ENCODE data around the gene SLC5A7.

DNA sequence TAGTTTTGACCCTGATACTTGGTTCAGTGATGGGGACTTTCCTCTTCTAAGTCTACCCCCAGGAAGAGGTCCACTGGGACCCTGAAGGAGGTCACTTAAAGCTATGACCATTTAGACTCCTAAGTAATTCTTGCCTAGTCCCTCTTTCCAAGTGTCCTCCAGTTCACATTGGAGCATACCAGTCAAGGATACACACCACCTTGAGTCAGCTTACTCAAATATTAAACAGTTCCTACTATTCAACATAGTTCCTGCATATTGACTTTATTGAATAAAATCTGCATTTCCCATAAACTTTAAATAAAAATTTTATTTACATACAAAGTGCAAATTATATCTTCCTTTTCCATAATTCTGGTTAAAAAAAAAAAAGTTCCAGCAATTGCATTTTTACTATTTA is 36.3 kb downstream of the SLC5A7 start:
- TF ChIP-seq, protein P1, sequence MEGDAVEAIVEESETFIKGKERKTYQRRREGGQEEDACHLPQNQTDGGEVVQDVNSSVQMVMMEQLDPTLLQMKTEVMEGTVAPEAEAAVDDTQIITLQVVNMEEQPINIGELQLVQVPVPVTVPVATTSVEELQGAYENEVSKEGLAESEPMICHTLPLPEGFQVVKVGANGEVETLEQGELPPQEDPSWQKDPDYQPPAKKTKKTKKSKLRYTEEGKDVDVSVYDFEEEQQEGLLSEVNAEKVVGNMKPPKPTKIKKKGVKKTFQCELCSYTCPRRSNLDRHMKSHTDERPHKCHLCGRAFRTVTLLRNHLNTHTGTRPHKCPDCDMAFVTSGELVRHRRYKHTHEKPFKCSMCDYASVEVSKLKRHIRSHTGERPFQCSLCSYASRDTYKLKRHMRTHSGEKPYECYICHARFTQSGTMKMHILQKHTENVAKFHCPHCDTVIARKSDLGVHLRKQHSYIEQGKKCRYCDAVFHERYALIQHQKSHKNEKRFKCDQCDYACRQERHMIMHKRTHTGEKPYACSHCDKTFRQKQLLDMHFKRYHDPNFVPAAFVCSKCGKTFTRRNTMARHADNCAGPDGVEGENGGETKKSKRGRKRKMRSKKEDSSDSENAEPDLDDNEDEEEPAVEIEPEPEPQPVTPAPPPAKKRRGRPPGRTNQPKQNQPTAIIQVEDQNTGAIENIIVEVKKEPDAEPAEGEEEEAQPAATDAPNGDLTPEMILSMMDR (conservative IDR thresholded peaks at IDR 0.05; ENCODE audit: low read depth, low read length) = no peak
- no peak for TF ChIP-seq EZH2 (IDR thresholded peaks at IDR 0.05; ENCODE audit: low read length, unreplicated experiment)
- TF ChIP-seq EZH2phosphoT487 (IDR thresholded peaks at IDR 0.05; ENCODE audit: borderline replicate concordance, low read length) = no peak

Data from PC-3 (cell line).